H9 (cell line): ENCODE data around the gene UBE2D2. TPM values are rescaled to one million over a fixed set of nuclear protein-coding genes. Genes with fewer than 3 reads are reported as not detected.

ENCODE experiments used
- DNase-seq: peaks from one replicate; pipeline ENCODE4 v3.0.0-alpha.2; 2017
- H2AFZ ChIP-seq: one replicate; pipeline ENCODE4 v1.6.1; 2013; ENCODE audit warnings: mild to moderate bottlenecking, low read length, control low read depth, moderate library complexity
- H2AK5ac ChIP-seq: 2 replicates; pipeline ENCODE4 v1.6.1; 2013; ENCODE audit warnings: low read length, control low read depth, mixed read lengths; ENCODE audit not compliant: insufficient read length
- H2BK120ac ChIP-seq: one replicate; pipeline ENCODE4 v1.6.1; 2013; ENCODE audit warnings: low read depth, mild to moderate bottlenecking, low read length, control low read depth, inconsistent platforms; ENCODE audit not compliant: poor library complexity, severe bottlenecking
- H2BK12ac ChIP-seq: 2 replicates; pipeline ENCODE4 v1.6.1; 2013; ENCODE audit warnings: low read length, control low read depth, mixed read lengths, low read depth; ENCODE audit not compliant: insufficient read length
- H2BK15ac ChIP-seq: 2 replicates; pipeline ENCODE4 v1.6.1; 2013; ENCODE audit warnings: low read depth, low read length, control low read depth
- H2BK20ac ChIP-seq: one replicate; pipeline ENCODE4 v1.6.1; 2013; ENCODE audit warnings: low read depth, mild to moderate bottlenecking, low read length, control low read depth, inconsistent platforms; ENCODE audit not compliant: poor library complexity, severe bottlenecking
- H2BK5ac ChIP-seq: 2 replicates; pipeline ENCODE4 v1.6.1; 2013; ENCODE audit warnings: low read length, control low read depth, mixed read lengths; ENCODE audit not compliant: insufficient read length
- H3K14ac ChIP-seq: 2 replicates; pipeline ENCODE4 v1.6.1; 2013; ENCODE audit warnings: low read length, control low read depth; ENCODE audit not compliant: insufficient read depth
- H3K18ac ChIP-seq: 2 replicates; pipeline ENCODE4 v1.6.1; 2013; ENCODE audit warnings: low read depth, mild to moderate bottlenecking, mixed read lengths, low read length, control low read depth; ENCODE audit not compliant: insufficient read length
- H3K23ac ChIP-seq: 2 replicates; pipeline ENCODE4 v1.6.1; 2013; ENCODE audit warnings: low read length, control low read depth, mixed read lengths, low read depth; ENCODE audit not compliant: insufficient read length
- H3K23me2 ChIP-seq: 2 replicates; pipeline ENCODE4 v1.6.1; 2013; ENCODE audit warnings: low read depth, mild to moderate bottlenecking, mixed read lengths, low read length, control low read depth; ENCODE audit not compliant: insufficient read length, poor library complexity, severe bottlenecking
- H3K27ac ChIP-seq: 2 replicates; pipeline ENCODE4 v1.5.1; 2013; ENCODE audit warnings: low read length, control low read depth, mixed read lengths, low read depth; ENCODE audit not compliant: insufficient read length
- H3K27me3 ChIP-seq: 2 replicates; pipeline ENCODE4 v1.6.1; 2013; ENCODE audit warnings: low read length, control low read depth, inconsistent platforms; ENCODE audit not compliant: insufficient read depth
- H3K4ac ChIP-seq: 2 replicates; pipeline ENCODE4 v1.6.1; 2013; ENCODE audit warnings: low read depth, mild to moderate bottlenecking, control low read depth, inconsistent platforms, low read length, moderate library complexity
- H3K4me1 ChIP-seq: 2 replicates; pipeline ENCODE4 v1.6.1; 2013; ENCODE audit warnings: low read length, control low read depth, inconsistent platforms; ENCODE audit not compliant: insufficient read depth
- H3K4me2 ChIP-seq: 2 replicates; pipeline ENCODE4 v1.6.1; 2013; ENCODE audit warnings: low read length, control low read depth, mixed read lengths; ENCODE audit not compliant: insufficient read length, insufficient read depth
- H3K56ac ChIP-seq: 2 replicates; pipeline ENCODE4 v1.6.1; 2013; ENCODE audit warnings: low read depth, mild to moderate bottlenecking, mixed read lengths, low read length, control low read depth; ENCODE audit not compliant: insufficient read length
- H3K79me1 ChIP-seq: 2 replicates; pipeline ENCODE4 v1.6.1; 2013; ENCODE audit warnings: low read depth, mild to moderate bottlenecking, moderate library complexity, low read length, control low read depth, inconsistent platforms; ENCODE audit not compliant: insufficient read depth, poor library complexity, severe bottlenecking
- H3K79me2 ChIP-seq: 2 replicates; pipeline ENCODE4 v1.6.1; 2013; ENCODE audit warnings: low read length, control low read depth, inconsistent platforms; ENCODE audit not compliant: insufficient read depth
- H3K9ac ChIP-seq: 2 replicates; pipeline ENCODE4 v1.6.1; 2013; ENCODE audit warnings: low read length, control low read depth, mixed read lengths; ENCODE audit not compliant: insufficient read length; ENCODE audit errors: extremely low read depth
- H3K9me3 ChIP-seq: one replicate; pipeline ENCODE4 v1.6.1; 2013; ENCODE audit warnings: low read depth, low read length, inconsistent platforms; ENCODE audit not compliant: control insufficient read depth
- H3T11ph ChIP-seq: one replicate; pipeline ENCODE4 v1.6.1; 2013; ENCODE audit warnings: mild to moderate bottlenecking, low read length, control low read depth, inconsistent platforms
- H4K20me1 ChIP-seq: one replicate; pipeline ENCODE4 v1.6.1; 2013; ENCODE audit not compliant: control insufficient read depth, insufficient read length, insufficient read depth
- H4K5ac ChIP-seq: 2 replicates; pipeline ENCODE4 v1.6.1; 2013; ENCODE audit warnings: low read depth, mild to moderate bottlenecking, mixed read lengths, low read length, control low read depth; ENCODE audit not compliant: insufficient read length
- H4K8ac ChIP-seq: replicated peaks from 2 replicates; pipeline ENCODE4 v1.6.1; 2013; ENCODE audit warnings: low read length, control low read depth, mixed read lengths, low read depth; ENCODE audit not compliant: insufficient read length
- H4K91ac ChIP-seq: 2 replicates; pipeline ENCODE4 v1.6.1; 2013; ENCODE audit warnings: low read depth, mild to moderate bottlenecking, moderate library complexity, mixed read lengths, low read length, control low read depth; ENCODE audit not compliant: insufficient read length
- H3K27ac Mint-ChIP-seq, 3 experiments: 2 replicates in 2 of 3; 3 replicates in 1 of 3; pipeline ENCODE4 v1.8.0; 2020 to 2021; ENCODE audit warnings: mixed read lengths in 3 of 3, mild to moderate bottlenecking in 1 of 3, moderate library complexity in 1 of 3
- H3K27me3 Mint-ChIP-seq: 2 replicates; pipeline ENCODE4 v1.8.0; 2021; ENCODE audit warnings: low read depth, mild to moderate bottlenecking, moderate library complexity, mixed read lengths
- H3K36me3 Mint-ChIP-seq, 3 experiments: 2 replicates in 2 of 3; 3 replicates in 1 of 3; pipeline ENCODE4 v1.8.0; 2020 to 2021; ENCODE audit warnings: low read depth in 3 of 3, mixed read lengths in 3 of 3; ENCODE audit not compliant: insufficient read depth in 1 of 3
- H3K4me1 Mint-ChIP-seq, 2 experiments: 2 replicates each; pipeline ENCODE4 v1.8.0; 2020; ENCODE audit warnings: mixed read lengths in 2 of 2
- H3K4me3 Mint-ChIP-seq, 2 experiments: 2 replicates in 1 of 2; 3 replicates in 1 of 2; pipeline ENCODE4 v1.8.0; 2020 to 2021; ENCODE audit warnings: mild to moderate bottlenecking in 2 of 2, mixed read lengths in 2 of 2, moderate library complexity in 1 of 2
- H3K9me3 Mint-ChIP-seq, 2 experiments: 2 replicates in 1 of 2; 3 replicates in 1 of 2; pipeline ENCODE4 v1.8.0; 2020; ENCODE audit warnings: mild to moderate bottlenecking in 2 of 2, mixed read lengths in 2 of 2, moderate library complexity in 1 of 2
- CTCF ChIP-seq: fragments of 200-600 bp; sonication (generic); conservative IDR thresholded peaks from 3 replicates; pipeline ENCODE4 v1.8.0; 2021; ENCODE audit warnings: antibody characterized with exemption, mild to moderate bottlenecking
- WGBS: extraction: QIAGEN DNeasy Blood & Tissue Kit; methylation state at CpG from one replicate; pipeline ENCODE4 v1.1.7; 2013; ENCODE audit warnings: missing lambda C conversion rate, low lambda C conversion rate, mixed read lengths; ENCODE audit not compliant: insufficient read length; ENCODE audit errors: extremely low coverage; 5-methylcytosine and 5-hydroxymethylcytosine counted together
- total RNA-seq: library from RNA; stranded (reverse); gene quantifications from 2 replicates; pipeline ENCODE4 v1.2.1, GENCODE V29; 2021

The UBE2D2 gene
- total RNA-seq, 1 experiment from 2014 or later = 236 TPM

- no peaks in the 10 kb centered on the region for H3K4me1 ChIP-seq
- H3K27me3 ChIP-seq = no peaks in the 10 kb centered on the region
- WGBS = no CpG with 5 or more reads among the region's 6 CpGs
- H3K14ac ChIP-seq = no peak overlapping the region
- no peak overlapping the region for H2BK5ac ChIP-seq
- no peak overlapping the region for H3K18ac ChIP-seq
- peak overlapping the region in 1 of 2 experiments; percentile 24; a peak in 1 of 5 replicates for H3K4me3 Mint-ChIP-seq
- no peaks in the 10 kb centered on the region for H3K9me3 Mint-ChIP-seq
- H3K27ac ChIP-seq = no peak overlapping the region
- no peak overlapping the region for H4K8ac ChIP-seq
- no peak overlapping the region for H3T11ph ChIP-seq
- no peak overlapping the region for H4K5ac ChIP-seq
- peaks cover 17 to 35% of the 10 kb centered on the region in 2 experiments for H3K4me1 Mint-ChIP-seq
- H3K27ac Mint-ChIP-seq = peak overlapping the region; percentile 3 to 67 (median 37); a peak in 5 of 7 replicates
- DNase-seq = no peak
- H3K4ac ChIP-seq = no peak overlapping the region
- H2BK15ac ChIP-seq = no peak overlapping the region
- no peak overlapping the region for H2AK5ac ChIP-seq
- no peaks in the 10 kb centered on the region for H3K27me3 Mint-ChIP-seq
- H3K36me3 Mint-ChIP-seq = peaks cover 36 to 59% (median 44%) of the 10 kb centered on the region in 3 experiments
- H3K23me2 ChIP-seq = no peaks in the 10 kb centered on the region
- no peak overlapping the region for H3K23ac ChIP-seq
- H4K91ac ChIP-seq = no peak overlapping the region
- H4K20me1 ChIP-seq = no peaks in the 10 kb centered on the region
- H3K9me3 ChIP-seq = no peaks in the 10 kb centered on the region
- no peak overlapping the region for H2BK12ac ChIP-seq
- no peak for TF ChIP-seq CTCF
- H2BK120ac ChIP-seq = no peak overlapping the region
- H3K4me2 ChIP-seq = peak overlapping the region; percentile 16
- H2AFZ ChIP-seq = no peak overlapping the region
- no peak overlapping the region for H3K9ac ChIP-seq
- no peak overlapping the region for H3K56ac ChIP-seq
- no peaks in the 10 kb centered on the region for H3K79me1 ChIP-seq
- peaks cover 54% of the 10 kb centered on the region; the same call in 1 of the 2 replicates for H3K79me2 ChIP-seq
- no peak overlapping the region for H2BK20ac ChIP-seq
These were observed 4.5 kb downstream of the UBE2D2 start for GRCh38 chr5:139565411-139566305.
